ENCODE measurements around the gene HCN4.
A peak's percentile ranks its signal among the peaks of the same experiment; 100 is the strongest.

The HCN4 gene

DNA sequence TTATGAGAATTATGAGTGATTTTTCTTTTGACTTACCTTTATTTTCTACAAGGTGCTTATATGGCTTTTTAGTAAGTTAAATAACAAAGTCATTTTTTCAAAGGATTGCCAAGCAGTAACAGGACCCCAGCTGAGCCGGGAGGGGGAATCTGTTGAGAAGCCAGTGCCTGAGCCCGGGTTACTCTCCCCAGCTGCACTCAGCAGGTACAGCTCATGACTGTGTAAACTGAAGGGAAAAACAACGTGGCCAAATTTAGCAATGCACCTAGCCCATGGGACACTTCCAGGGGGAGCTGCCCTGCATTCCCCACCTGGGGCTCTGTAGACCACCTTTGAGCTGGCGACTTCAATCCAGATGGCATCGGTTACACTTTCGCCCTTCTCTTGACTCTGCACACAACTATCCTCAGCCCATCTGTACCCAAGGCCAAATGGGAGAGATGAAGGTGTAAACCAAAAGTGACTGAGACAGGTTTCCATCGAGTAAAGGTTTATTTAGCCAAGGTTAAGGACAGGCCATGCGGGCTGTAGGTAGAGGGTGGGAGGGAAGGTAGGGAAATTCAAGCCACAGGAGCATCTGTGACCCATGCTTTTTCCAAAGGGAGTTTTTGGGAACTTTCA, 18.2 kb upstream of the HCN4 start:
- no peaks in the 10 kb centered on the region for H3K36me3 Mint-ChIP-seq
- no peak for DNase-seq (ENCODE audit: low spot score in 2 of 2)
- H3K9me3 Mint-ChIP-seq, result no peaks in the 10 kb centered on the region
- H3K4me3 Mint-ChIP-seq, result no peak overlapping the region
- no peaks in the 10 kb centered on the region for H3K4me1 Mint-ChIP-seq
- ATAC-seq, result no peak
- H3K27ac Mint-ChIP-seq, result no peak overlapping the region

DNA sequence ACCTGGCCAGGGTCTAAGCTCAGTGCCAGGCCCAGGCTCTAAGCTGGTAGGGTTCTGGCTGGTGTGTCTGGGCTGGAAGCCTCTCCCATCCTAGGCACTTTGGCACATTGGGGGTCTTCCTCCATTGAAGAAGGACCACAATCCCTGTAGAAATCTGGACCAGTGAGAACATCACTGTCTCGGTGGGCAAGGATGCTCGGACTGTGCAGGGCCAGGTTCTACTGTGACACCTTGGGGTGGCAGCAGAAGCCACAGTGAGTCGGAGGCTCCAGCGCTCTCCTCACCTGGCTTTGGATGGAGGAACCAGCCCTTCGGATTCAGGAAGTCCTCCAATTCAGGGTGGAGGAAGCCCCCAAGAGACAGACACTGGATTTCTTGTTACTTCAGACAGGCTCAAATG, 17.5 kb upstream of the HCN4 start:
- Mint-ChIP-seq H3K36me3 (no peaks in the 10 kb centered on the region), H3K9me3 (peaks cover 6% of the 10 kb centered on the region), H3K4me1 (no peaks in the 10 kb centered on the region)

DNA sequence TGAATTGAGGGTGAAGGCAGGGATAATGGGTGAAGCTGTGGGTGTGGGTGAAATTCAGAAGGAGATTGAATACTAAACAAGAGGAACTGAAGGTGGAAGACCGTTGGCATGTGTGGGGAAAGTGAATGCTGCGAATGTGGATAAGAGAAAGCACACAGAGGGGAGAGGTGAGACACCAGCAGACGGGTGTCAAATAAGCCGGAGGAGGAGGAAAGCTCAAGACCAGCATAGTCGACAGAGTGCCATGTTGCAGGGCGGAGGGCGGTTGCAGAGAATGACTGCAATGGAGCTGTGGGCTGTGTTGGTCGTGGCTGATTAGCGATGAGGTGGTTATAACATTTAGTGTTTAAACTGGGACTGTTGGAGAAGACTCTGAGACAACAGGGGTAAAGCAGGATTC, 16.4 kb upstream of the HCN4 start:
- no peak overlapping the region for H3K27ac Mint-ChIP-seq

More for the DNA sequence above, 17.5 kb upstream of the HCN4 start:
- DNase-seq (ENCODE audit: low spot score in 2 of 2) (no peak), ATAC-seq (no peak)
- Mint-ChIP-seq H3K27ac (no peak overlapping the region), H3K4me3 (no peak overlapping the region)

DNA sequence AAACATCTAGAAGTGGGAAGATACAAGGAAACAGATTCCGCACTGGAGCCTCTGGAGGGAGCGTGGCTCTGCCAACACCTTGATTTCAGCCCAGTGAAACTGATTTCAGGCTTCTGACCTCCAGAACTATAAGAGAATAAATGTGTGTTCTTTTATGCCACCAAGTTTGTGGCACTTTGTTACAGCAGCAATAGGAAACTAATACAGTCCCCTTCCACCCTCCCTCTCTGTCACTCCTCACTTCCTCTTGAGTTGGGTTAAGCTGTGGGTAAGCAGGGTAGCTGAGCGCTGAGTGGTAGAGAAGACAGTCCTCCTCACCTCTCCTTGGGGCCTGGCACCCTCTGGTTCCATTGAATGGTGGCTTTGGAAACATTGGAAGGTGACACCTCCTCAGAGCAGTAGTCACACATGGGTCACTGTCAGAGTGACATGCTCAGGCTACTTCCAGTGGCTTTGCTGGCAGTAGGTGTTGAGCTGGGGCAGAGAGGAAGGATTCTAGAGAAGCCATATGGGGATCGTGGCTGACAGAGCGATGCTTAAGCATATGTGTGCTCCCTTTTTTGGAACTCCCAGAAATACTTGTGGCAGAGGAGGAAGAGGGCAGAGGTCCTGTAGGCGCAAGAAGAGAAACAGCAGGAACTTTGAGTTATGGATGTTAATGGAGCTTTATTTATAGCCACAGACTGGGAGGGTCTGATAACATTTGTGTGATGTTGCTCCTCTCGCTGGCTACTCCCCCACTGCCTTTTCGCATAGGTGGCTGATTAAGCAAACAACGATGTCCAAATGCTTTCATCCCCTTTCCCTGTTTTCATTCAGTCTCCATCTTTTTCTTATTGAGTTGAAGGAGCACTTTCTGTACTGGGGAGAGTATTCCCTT, 14.8 kb upstream of the HCN4 start:
- Mint-ChIP-seq H3K9me3 (peaks cover 10% of the 10 kb centered on the region), H3K36me3 (no peaks in the 10 kb centered on the region), H3K4me3 (no peak overlapping the region), H3K27ac (no peak overlapping the region), H3K4me1 (no peaks in the 10 kb centered on the region)
- ATAC-seq, result no peak
- DNase-seq (ENCODE audit: low spot score in 2 of 2), result no peak

More for the DNA sequence above, 16.4 kb upstream of the HCN4 start:
- ATAC-seq (no peak), DNase-seq (ENCODE audit: low spot score in 2 of 2) (no peak)
- H3K9me3 Mint-ChIP-seq, result peaks cover 10% of the 10 kb centered on the region
- H3K36me3 Mint-ChIP-seq, result no peaks in the 10 kb centered on the region
- no peaks in the 10 kb centered on the region for H3K4me1 Mint-ChIP-seq
- H3K4me3 Mint-ChIP-seq, result no peak overlapping the region

DNA sequence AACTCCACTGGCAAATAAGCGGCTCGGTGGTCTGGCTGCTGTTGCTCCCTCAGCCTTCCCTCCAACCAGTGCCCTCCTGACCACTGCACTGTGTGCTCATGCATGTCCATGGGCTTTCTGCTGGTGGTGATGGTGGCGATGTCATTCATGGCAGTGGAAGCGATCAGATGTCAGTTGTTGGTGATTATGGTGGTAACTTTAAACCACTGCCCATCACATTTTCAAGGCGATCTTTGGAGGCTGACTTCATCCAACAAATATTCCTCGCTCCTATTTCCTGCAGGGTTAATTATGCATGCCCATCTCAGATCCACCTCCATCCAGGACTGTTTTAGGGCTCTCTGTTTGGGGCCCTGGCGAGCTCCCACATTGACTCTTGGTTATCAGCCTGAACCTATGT, 13.4 kb upstream of the HCN4 start:
- Mint-ChIP-seq H3K4me3 (no peak overlapping the region), H3K36me3 (no peaks in the 10 kb centered on the region), H3K27ac (no peak overlapping the region), H3K4me1 (no peaks in the 10 kb centered on the region), H3K9me3 (peaks cover 10% of the 10 kb centered on the region)
- no peak for ATAC-seq
- no peak for DNase-seq (ENCODE audit: low spot score in 2 of 2)

DNA sequence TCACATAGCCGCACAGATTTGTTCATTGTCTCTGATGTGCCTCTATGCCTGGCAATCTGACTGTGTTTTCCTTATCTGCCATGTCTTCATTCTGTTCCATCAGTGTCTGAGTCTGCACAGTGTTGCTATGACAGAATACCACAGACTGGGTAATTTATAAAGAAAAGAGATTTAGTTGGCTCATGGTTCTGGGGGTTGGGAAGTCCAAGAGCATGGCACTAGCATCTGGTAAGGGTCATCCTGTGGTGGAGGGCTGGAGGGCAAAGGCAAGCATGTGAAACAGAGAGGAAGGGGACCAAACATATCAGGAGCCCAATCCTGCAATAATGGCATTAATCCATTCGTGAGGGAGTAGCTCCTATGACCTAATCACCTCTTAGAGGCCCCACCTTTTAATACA, 11.9 kb upstream of the HCN4 start:
- Mint-ChIP-seq H3K9me3 (peaks cover 10% of the 10 kb centered on the region), H3K36me3 (no peaks in the 10 kb centered on the region), H3K27ac (no peak overlapping the region), H3K4me3 (no peak overlapping the region), H3K4me1 (no peaks in the 10 kb centered on the region)
- ATAC-seq, result no peak
- no peak for DNase-seq (ENCODE audit: low spot score in 2 of 2)

DNA sequence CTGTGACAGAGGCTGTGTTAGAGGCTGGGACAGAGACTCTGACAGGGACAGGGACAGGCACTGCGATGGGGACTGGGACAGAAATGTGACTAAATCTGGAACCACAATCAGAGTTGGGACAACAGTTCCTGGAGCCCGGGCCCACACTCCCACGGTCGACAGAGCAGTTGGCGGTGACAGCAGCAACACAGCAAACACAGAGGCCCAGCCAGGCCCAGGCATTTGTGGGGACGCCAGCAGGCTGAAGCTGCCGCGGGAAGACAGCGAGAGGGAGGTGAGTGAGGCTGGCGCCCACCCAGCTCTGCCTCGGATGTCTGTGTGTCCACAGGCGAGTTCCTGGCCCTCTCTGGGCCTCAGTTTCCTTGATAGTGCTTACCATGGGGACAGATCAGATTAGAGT, 9.3 kb upstream of the HCN4 start:
- Mint-ChIP-seq H3K27ac (no peak overlapping the region), H3K36me3 (no peaks in the 10 kb centered on the region), H3K9me3 (peaks cover 10% of the 10 kb centered on the region), H3K4me3 (no peak overlapping the region), H3K4me1 (no peaks in the 10 kb centered on the region)
- ATAC-seq (no peak), DNase-seq (ENCODE audit: low spot score in 2 of 2) (no peak)

DNA sequence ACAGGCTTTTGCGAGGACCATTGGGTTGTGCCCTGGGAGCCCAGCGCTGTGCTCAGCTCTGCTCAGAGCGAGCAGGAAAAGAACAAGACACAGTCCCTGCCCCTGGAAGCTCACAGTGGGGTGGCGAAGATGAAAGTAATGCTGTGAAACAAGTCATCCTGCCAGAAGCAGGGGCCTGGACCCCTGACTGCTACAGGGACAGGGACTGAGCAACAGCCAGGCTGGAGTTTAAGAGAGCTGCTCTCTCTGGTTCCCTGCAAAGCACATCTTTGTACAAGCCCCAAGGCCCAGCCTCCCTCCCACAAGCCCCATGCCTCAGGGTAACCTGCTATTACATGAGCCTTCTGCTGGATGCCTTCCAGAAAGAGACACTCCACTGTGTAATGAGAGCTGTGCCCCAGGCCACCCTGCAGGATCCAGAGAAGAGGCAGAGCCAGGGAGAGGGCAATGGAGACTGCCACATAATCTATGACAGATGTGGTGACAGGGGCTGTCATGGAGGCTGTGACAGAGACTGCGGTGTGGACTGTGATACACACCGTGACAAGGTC, 7.1 kb upstream of the HCN4 start:
- no peak for ATAC-seq
- Mint-ChIP-seq H3K9me3 (peaks cover 2% of the 10 kb centered on the region), H3K4me3 (no peak overlapping the region), H3K27ac (no peak overlapping the region), H3K36me3 (no peaks in the 10 kb centered on the region), H3K4me1 (no peaks in the 10 kb centered on the region)
- no peak for DNase-seq (ENCODE audit: low spot score in 2 of 2)

DNA sequence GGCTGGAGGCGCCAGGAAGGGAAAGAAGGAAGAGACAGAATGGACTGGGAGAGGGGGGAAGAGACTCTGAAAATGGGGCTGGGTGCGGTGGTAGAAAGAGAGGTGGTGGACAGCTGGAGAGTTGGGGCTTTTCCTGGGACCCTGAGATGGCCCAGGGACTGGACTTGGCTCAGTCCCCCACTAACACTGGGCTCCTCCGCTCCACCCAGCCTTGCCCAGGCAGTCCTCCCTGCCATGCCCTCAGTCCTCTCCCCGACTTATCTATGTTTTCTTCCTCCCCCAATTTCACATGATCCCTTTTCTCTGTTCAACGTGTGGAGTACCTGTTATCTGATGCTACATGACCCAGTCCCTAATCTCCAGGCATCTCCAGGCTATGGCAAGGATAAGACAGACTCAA, 6.3 kb upstream of the HCN4 start:
- H3K4me3 Mint-ChIP-seq, result no peak overlapping the region
- H3K4me1 Mint-ChIP-seq, result no peaks in the 10 kb centered on the region
- no peak for DNase-seq (ENCODE audit: low spot score in 2 of 2)
- H3K9me3 Mint-ChIP-seq, result no peaks in the 10 kb centered on the region
- no peak overlapping the region for H3K27ac Mint-ChIP-seq
- ATAC-seq, result no peak
- H3K36me3 Mint-ChIP-seq, result no peaks in the 10 kb centered on the region

DNA sequence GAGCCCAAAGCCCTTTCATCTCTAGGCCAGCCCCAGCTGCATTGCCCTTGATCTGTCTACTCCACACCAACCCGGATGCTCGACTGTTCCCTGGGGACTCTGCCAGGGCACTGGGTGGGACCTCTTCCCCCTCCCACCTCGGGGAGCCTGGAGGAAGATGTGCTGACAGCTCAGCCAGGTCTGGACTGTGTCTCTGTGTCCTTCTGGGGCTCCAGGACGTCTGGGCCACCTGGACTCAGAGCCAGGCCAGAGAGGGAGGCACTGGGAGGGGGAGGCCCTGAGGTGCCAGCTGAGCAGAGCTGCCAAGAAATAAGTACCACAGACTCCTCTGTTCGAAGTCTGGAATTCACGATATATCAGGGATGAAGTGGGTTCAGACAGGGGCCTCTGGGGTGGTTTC, 5.8 kb upstream of the HCN4 start:
- no peak for DNase-seq (ENCODE audit: low spot score in 2 of 2)
- no peak for ATAC-seq
- Mint-ChIP-seq H3K4me1 (no peaks in the 10 kb centered on the region), H3K27ac (no peak overlapping the region), H3K4me3 (no peak overlapping the region), H3K36me3 (no peaks in the 10 kb centered on the region), H3K9me3 (no peaks in the 10 kb centered on the region)

DNA sequence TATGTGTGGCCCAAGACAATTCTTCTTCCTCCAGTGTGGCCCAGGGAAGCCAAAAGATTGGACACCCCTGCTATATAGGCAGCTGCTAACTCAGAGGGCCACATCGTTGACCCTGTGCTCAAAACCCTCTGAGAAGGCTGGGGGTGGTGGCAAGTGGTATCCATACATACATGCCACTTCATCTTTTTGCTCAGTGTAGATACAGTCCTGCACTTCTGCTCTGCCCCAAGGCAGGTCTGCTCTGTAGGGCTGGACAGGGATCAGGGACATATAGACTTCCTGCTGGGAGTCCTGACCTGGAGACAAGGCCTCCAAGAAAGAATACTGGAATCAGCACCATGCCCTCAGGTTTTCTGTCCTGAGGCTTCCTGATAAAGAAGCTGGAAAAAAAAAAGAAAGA, 4.5 kb upstream of the HCN4 start:
- no peak overlapping the region for H3K27ac Mint-ChIP-seq
- DNase-seq (ENCODE audit: low spot score in 2 of 2), result no peak
- H3K4me3 Mint-ChIP-seq, result no peak overlapping the region
- H3K9me3 Mint-ChIP-seq, result no peaks in the 10 kb centered on the region
- ATAC-seq, result no peak
- H3K36me3 Mint-ChIP-seq, result no peaks in the 10 kb centered on the region
- H3K4me1 Mint-ChIP-seq, result no peaks in the 10 kb centered on the region

DNA sequence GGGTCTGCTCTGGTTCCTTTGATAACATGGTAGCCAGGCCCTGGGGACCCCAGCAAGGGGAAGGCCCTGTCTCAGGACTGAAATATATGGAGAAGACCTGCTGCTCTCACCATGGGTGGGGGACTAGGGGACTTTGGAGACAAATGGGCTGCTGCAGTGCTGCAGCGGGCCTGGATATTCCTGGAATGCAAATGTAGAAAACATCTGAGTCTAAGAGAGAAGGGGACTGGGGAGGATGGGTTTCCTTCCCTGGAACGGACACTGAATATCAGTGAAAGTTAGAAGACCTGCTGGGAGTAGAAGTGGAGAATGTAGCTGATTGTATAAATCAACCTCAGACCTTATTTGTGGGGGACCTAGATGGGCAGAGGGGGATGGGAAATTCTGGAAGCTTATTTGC, 3.1 kb upstream of the HCN4 start:
- no peaks in the 10 kb centered on the region for H3K9me3 Mint-ChIP-seq
- H3K4me1 Mint-ChIP-seq, result no peaks in the 10 kb centered on the region
- DNase-seq (ENCODE audit: low spot score in 2 of 2), result no peak
- H3K36me3 Mint-ChIP-seq, result no peaks in the 10 kb centered on the region
- no peak for ATAC-seq
- no peak overlapping the region for H3K4me3 Mint-ChIP-seq
- no peak overlapping the region for H3K27ac Mint-ChIP-seq

DNA sequence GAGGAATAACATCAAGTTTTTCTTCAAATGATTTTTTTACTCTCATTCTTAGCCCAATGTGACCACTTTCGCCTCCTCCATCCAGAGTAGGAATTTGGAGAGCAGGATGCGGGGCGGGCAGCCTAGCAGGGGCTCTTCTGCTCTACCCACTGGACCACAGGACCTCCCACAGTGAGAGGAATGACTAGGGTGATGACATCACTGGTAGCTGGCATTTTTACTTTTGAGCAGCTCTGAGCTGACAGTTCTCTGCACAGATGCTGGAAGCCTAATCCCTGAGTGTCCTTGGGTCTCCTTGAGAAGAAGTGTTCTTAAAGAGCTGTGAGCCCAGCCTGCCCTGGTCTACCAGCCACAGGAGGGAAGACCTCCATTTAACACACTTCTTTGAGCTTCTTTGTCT, 1.4 kb upstream of the HCN4 start:
- Mint-ChIP-seq H3K4me3 (no peak overlapping the region), H3K9me3 (no peaks in the 10 kb centered on the region), H3K4me1 (no peaks in the 10 kb centered on the region), H3K36me3 (no peaks in the 10 kb centered on the region), H3K27ac (no peak overlapping the region)
- no peak for DNase-seq (ENCODE audit: low spot score in 2 of 2)
- peak; percentile 51 for ATAC-seq

DNA sequence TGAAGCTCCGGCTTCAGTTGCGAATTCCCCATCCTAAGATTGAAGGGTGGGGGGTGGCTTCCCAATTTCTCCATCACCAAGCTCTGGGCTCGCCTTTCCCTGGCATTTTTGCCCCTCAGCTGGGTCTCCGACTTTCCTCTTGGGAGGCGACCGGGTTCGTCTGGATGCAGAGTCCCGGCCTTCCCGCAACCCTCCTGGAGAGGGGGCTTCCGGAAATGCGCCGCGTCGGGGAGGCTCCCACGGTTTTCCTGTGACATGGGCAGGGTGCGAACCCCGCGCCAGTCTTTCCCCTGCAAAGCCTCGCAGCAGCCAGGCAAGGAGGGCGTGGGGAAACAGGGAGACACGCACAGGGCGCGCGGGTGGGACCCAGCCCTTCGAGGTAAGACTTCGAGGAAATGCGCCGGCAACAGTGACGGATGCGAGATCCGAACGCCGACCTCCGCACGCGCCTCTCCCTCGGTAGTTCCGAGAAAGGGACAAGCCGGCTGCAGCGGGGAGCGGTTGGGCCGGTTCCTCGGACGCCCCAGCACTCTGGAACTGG, 466 bp upstream of the HCN4 start:
- ATAC-seq (no peak), DNase-seq (ENCODE audit: low spot score in 2 of 2) (no peak)
- H3K4me1 Mint-ChIP-seq, result no peaks in the 10 kb centered on the region
- no peaks in the 10 kb centered on the region for H3K9me3 Mint-ChIP-seq
- no peak overlapping the region for H3K4me3 Mint-ChIP-seq
- H3K27ac Mint-ChIP-seq, result no peak overlapping the region
- no peaks in the 10 kb centered on the region for H3K36me3 Mint-ChIP-seq

DNA sequence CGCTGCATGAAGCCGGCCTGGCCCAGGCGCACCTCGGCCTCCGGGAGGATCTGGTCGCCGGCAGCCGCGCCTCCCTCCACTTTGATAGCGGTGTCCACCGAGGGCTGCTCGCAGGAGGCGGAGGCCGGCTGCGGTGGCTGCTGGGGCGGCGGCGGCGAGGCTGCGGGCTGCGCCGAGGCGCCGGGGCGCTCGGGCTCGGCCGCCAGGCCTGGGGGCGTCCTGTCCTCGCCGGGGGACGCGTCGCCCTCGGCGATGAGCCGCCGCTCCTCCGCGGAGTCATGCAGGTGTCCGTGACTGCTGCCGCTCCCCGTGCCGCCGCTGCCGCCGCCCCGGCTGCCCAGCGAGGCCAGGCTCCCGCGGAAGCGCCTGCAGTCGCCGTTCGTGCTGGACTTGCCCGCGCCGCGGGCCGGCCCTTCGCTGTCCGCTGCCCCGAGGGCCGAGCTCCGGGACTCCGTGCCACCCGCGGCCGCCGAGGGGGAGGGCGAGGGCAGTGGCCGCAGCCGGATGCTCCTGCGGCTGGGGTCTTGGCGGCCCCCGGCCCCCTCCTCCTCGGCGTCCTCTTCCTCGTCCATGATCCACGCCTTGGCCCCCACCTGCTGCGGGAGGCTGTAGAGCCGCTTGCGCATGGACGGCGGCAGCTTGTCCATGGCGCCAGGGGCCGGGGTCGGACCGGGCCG, 996 bp downstream of the HCN4 start:
- no peak for ATAC-seq
- no peak overlapping the region for H3K4me3 Mint-ChIP-seq
- H3K4me1 Mint-ChIP-seq, result no peaks in the 10 kb centered on the region
- H3K9me3 Mint-ChIP-seq, result no peaks in the 10 kb centered on the region
- no peak for DNase-seq (ENCODE audit: low spot score in 2 of 2)
- H3K36me3 Mint-ChIP-seq, result no peaks in the 10 kb centered on the region
- no peak overlapping the region for H3K27ac Mint-ChIP-seq

Measured in stimulated activated effector memory CD8-positive, alpha-beta T cell treated with anti-CD3 and anti-CD28 coated beads, Interleukin-12 subunit alpha, Interleukin-12 subunit beta, amount 100 ng/mL, for 72 hours (primary cell).